Measurements from ENCODE around the gene AUTS2. TPM values are rescaled to one million over a fixed set of nuclear protein-coding genes. Genes with fewer than 3 reads are reported as not detected.

The AUTS2 gene
- total and polyA plus RNA-seq, 10 of the 15 experiments (the other 5 are each of a cell fraction or from before 2014, with no cell fraction given) = 6.4 to 55.6 (median 21.6) TPM

GRCh38 chr7:70774950-70775527 lies 1176.8 kb downstream of the AUTS2 start:
- Histone ChIP-seq H3K79me2 (ENCODE audit: control insufficient read depth, insufficient read depth, low read length) (peaks cover 1% of the 10 kb centered on the region; the same call in 1 of the 2 replicates), H4K20me1 (ENCODE audit: control insufficient read depth, insufficient read depth) (no peaks in the 10 kb centered on the region), H3K9me3 (replicated peaks; ENCODE audit: control insufficient read depth, insufficient read depth, low read length) (no peaks in the 10 kb centered on the region), H3K9ac (ENCODE audit: control insufficient read depth, insufficient read depth, low read length) (no peak overlapping the region), H3K4me1 (ENCODE audit: control insufficient read depth, insufficient read depth, low read length) (peaks cover 14% of the 10 kb centered on the region), H3K4me2 (ENCODE audit: control insufficient read depth, insufficient read depth) (no peak overlapping the region), H3K27ac (ENCODE audit: control insufficient read depth, insufficient read depth) (peak overlapping the region; percentile 6; the same call in 1 of the 2 replicates), H3K4me3 (no peak overlapping the region), H3K36me3 (ENCODE audit: control insufficient read depth in 2 of 2, insufficient read depth in 2 of 2, low read length in 1 of 2) (peaks cover 15 to 28% of the 10 kb centered on the region in 2 experiments), H2AFZ (ENCODE audit: control insufficient read depth, low read depth, low read length) (no peak overlapping the region), H3K27me3 (replicated peaks in 1 of 2; ENCODE audit: control insufficient read depth in 2 of 2, insufficient read depth in 2 of 2, low read length in 1 of 2) (no peaks in the 10 kb centered on the region)
- CTCF ChIA-PET = interaction anchor here (0.6 to 7.1 kb wide), 20 partner anchors 11 to 606 kb away, joined by 3 to 131 read pairs (median 5); no protein-coding TSS in a partner anchor
- intact Hi-C loops (cut with micrococcal nuclease; ENCODE audit: unreplicated experiment) (loop anchor here (2.0 to 5.0 kb wide), 2 partner anchors 58 to 78 kb away; no protein-coding TSS in a partner anchor), in situ Hi-C loops (cut with MboI) (no loop called here)
- ATAC-seq = no peak
- no peak for FAIRE-seq
- 78% methylated on average over 3 of the region's 3 CpGs for WGBS (ENCODE audit: insufficient coverage, insufficient replicate concordance, low lambda C conversion rate, missing lambda C conversion rate)
- TSS peak; percentile 11 for BruUV-seq (replicated peaks)
- POLR2A ChIA-PET = interaction anchor here (0.6 to 2.2 kb wide), 6 partner anchors 11 to 968 kb away, joined by 3 to 7 read pairs (median 3); no protein-coding TSS in a partner anchor
- SMC1A ChIA-PET (ENCODE audit: uncharacterized antibody, unreplicated experiment) = interaction anchor here (0.6 to 12.4 kb wide), 12 partner anchors 14 to 732 kb away, joined by 3 to 177 read pairs (median 6); no protein-coding TSS in a partner anchor
- DNase-seq (ENCODE audit: low read depth, low spot score) = no peak
- RAD21 ChIA-PET (ENCODE audit: unreplicated experiment) = interaction anchor here (1.0 to 7.5 kb wide), 11 partner anchors 10 to 81 kb away, joined by 3 to 125 read pairs (median 4); no protein-coding TSS in a partner anchor
- no peak for TF ChIP-seq ASH2L (IDR thresholded peaks at IDR 0.05; ENCODE audit: borderline replicate concordance, low read depth)
- no peak for TF ChIP-seq CBX5 (IDR thresholded peaks at IDR 0.05; ENCODE audit: low read depth)
- peak; percentile 94 for TF ChIP-seq PKNOX1 (IDR thresholded peaks at IDR 0.05)
- 0 out of 2 replicates have a peak, but pooled peaks have one; percentile 36 for TF ChIP-seq MTA2 (IDR thresholded peaks at IDR 0.05; ENCODE audit: low read depth)
- TF ChIP-seq NRF1 (conservative IDR thresholded peaks at IDR 0.05; ENCODE audit: low read depth, low read length) = no peak
- TF ChIP-seq RAD51 (IDR thresholded peaks at IDR 0.05) = no peak
- no peak for TF ChIP-seq NR2C1 (IDR thresholded peaks at IDR 0.05)
- TF ChIP-seq ZNF622 (IDR thresholded peaks at IDR 0.05) = no peak
- TF ChIP-seq ELK1 (IDR thresholded peaks at IDR 0.05; ENCODE audit: low read depth, low read length) = no peak
- TF ChIP-seq ZNF687 (IDR thresholded peaks at IDR 0.05) = 0 out of 2 replicates have a peak, but pooled peaks have one; percentile 15
- TF ChIP-seq SIX5 (IDR thresholded peaks at IDR 0.05; ENCODE audit: low read depth, low read length, severe bottlenecking) = no peak
- no peak for TF ChIP-seq PRDM15 (CRISPR knock-in tag; IDR thresholded peaks at IDR 0.05)
- no peak for TF ChIP-seq IKZF2 (IDR thresholded peaks at IDR 0.05)

Data from GM12878 (cell line).